WI38 (cell line): Measurements from ENCODE around the gene RIPK4.

Experiments used
- H3K4me3 ChIP-seq: 2 replicates; pipeline ENCODE4 v1.5.1; 2011; ENCODE audit warnings: low read depth, mild to moderate bottlenecking, control low read depth, low read length
- CTCF ChIP-seq: IDR thresholded peaks from 2 replicates; pipeline ENCODE4 v1.5.1; 2012; ENCODE audit warnings: low read depth, mild to moderate bottlenecking, control low read depth, low read length

Gene RIPK4

GRCh38 chr21:41739936-41740335 is 26.9 kb downstream of the RIPK4 start:
- no peak for TF ChIP-seq CTCF
- H3K4me3 ChIP-seq: no peak overlapping the region

DNA sequence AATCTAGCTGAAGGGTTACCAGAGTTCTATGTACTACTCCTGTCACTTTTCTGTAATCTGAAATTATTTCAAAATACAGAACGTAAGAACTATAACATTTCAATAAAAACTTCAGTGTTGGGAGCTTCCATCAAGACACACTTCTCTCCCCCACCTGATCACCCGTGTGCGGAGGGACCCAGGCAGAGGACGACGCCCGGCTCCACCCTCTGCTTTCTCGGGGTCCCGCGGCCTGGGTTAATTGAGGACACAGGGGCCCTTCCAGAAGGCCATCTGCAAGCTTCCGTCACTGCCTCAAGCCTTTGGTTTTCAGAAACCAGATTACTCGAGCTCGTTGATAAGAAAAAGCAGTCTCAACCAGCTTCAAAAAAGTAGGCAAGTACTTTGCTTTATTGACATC is 27.8 kb downstream of the RIPK4 start:
- TF ChIP-seq CTCF: no peak
- no peak overlapping the region for H3K4me3 ChIP-seq

DNA sequence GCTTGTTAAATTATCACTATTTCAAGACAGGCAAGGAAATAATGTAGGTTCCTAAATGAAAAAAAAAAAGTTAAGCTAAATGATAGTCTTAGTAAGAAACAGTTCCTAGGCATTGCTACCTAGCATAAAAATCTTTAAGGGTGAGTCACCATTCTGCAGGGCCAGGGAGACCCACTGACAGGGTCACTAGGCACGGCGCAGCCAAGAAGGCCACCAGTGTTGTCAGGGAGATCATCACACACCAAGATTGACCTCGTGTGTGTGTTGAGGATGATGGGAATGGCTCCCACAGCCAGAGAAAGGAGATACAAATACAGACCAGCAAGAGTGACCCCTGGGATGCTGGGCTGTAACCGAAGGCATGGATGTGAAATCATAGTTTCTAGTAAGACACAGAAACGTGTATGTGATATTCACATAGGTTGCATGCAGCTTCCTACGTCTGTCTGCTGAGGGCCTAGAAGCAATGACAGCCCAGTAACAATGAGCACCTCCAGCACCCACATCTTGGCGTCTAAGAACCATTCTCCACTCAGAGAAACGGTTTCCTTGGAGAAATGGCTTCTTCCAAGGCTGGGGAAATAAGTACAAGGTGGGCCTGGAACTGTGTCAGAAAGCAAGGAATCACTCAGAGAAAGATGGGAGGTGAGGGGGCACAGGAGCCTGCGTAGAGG is 29.1 kb downstream of the RIPK4 start:
- no peak for TF ChIP-seq CTCF
- no peak overlapping the region for H3K4me3 ChIP-seq

GRCh38 chr21:41736423-41736822 is 30.4 kb downstream of the RIPK4 start:
- no peak overlapping the region for H3K4me3 ChIP-seq
- TF ChIP-seq CTCF: no peak

GRCh38 chr21:41733951-41734689 is 32.7 kb downstream of the RIPK4 start:
- H3K4me3 ChIP-seq: no peak overlapping the region
- TF ChIP-seq CTCF: no peak

DNA sequence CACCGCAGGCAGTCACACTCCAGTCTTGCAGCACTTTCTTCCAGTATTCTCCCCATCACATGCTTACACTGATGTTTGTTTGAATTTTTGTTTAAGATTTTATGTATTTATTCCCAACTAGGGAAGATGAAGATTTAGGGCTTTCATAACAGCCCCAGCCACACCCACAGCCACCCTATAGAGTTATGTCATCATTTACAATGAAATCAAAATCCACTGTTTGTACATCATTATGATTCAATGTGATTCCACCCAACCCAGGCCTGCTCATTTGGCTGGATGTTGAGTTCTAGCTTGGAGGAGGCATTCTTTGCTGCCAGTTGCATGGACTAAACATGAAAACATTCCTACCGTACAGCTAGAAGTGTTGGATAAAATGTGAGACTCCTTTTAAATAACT is 35.8 kb downstream of the RIPK4 start:
- no peak overlapping the region for H3K4me3 ChIP-seq
- TF ChIP-seq CTCF: no peak

DNA sequence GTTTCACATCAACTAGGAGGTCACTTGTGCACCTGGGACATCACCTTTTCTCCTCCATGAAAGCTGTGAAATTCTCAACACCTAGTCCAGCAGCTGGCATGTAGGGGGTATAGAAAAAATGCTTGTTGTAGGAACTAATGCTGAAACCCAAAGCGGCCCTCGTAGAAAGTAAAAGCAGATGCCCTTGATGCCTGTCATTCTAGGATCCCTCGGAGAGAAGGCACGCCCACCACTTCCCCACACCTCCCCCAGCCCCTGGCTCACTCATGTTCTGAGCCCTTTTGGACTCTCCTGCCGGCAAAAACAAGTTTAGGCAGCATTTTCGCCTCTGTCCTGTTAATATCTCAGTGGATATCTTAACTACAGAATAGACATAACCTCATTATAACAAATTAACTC is 36.5 kb downstream of the RIPK4 start:
- TF ChIP-seq CTCF: no peak
- no peak overlapping the region for H3K4me3 ChIP-seq
